Aorta (tissue), 5 donors: ENCODE results near the gene TEPSIN. TPM values are rescaled to one million over a fixed set of nuclear protein-coding genes. Genes with fewer than 3 reads are reported as not detected.

Source experiments
- ATAC-seq: fragments of 200-7000 bp; cut with Tn5 transposase; one replicate; pipeline ENCODE4 v1.9.1; 2022; ENCODE audit warnings: moderate library complexity; ENCODE audit not compliant: low FRiP score
- DNase-seq, 2 donors: peaks; one replicate each; pipeline ENCODE4 v3.0.0-alpha.2; 2020
- H3K27ac ChIP-seq, 2 donors: one replicate each; pipeline ENCODE4 v1.5.1; 2013; ENCODE audit warnings: low read length in 2 of 2, mild to moderate bottlenecking in 2 of 2, moderate library complexity in 2 of 2, control low read depth in 1 of 2, inconsistent platforms in 1 of 2, low read depth in 1 of 2
- H3K27me3 ChIP-seq, 2 donors: one replicate each; pipeline ENCODE4 v1.6.1; 2013; ENCODE audit warnings: control low read depth in 1 of 2, low read length in 1 of 2, mild to moderate bottlenecking in 1 of 2, moderate library complexity in 1 of 2; ENCODE audit not compliant: insufficient read depth in 2 of 2, control insufficient read depth in 1 of 2
- H3K36me3 ChIP-seq, 2 donors: one replicate each; pipeline ENCODE4 v1.6.1; 2013; ENCODE audit warnings: control low read depth in 1 of 2, low read length in 1 of 2, mild to moderate bottlenecking in 1 of 2; ENCODE audit not compliant: insufficient read depth in 2 of 2, control insufficient read depth in 1 of 2
- H3K4me1 ChIP-seq, 2 donors: one replicate each; pipeline ENCODE4 v1.6.1; 2013; ENCODE audit warnings: low read length in 2 of 2, control low read depth in 1 of 2, mild to moderate bottlenecking in 1 of 2, moderate library complexity in 1 of 2; ENCODE audit not compliant: insufficient read depth in 2 of 2, control insufficient read depth in 1 of 2
- H3K4me3 ChIP-seq, 2 donors: one replicate each; pipeline ENCODE4 v1.5.1; 2013; ENCODE audit warnings: low read length in 2 of 2, control low read depth in 1 of 2, mild to moderate bottlenecking in 1 of 2
- H3K9me3 ChIP-seq: one replicate; pipeline ENCODE4 v1.6.1; 2013; ENCODE audit warnings: mild to moderate bottlenecking, low read length; ENCODE audit not compliant: control insufficient read depth
- WGBS, 2 donors: extraction: QIAGEN DNeasy Blood & Tissue Kit; methylation state at CpG; one replicate each; pipeline ENCODE4 v1.1.7; 2013; 5-methylcytosine and 5-hydroxymethylcytosine counted together
- intact Hi-C, 2 donors: fragments of 100-400 bp; cut with DNase I; formaldehyde crosslinking; loops; one replicate each; pipeline versions ENCODE4 v1.14.2 to v1.15.0; 2022
- polyA plus RNA-seq, 2 donors: library from polyadenylated mRNA; stranded (reverse); fragments of 200-250 nt; gene quantifications; one replicate each; pipeline ENCODE4 v1.2.3, GENCODE V29; 2013
- total RNA-seq, 2 donors: library from RNA; stranded (reverse); fragmentation: NEBNext Ultra II Directional; extraction: Animal tissue kit (Norgen Biotek cat#: 25700); gene quantifications; one replicate each; pipeline ENCODE4 v1.2.1, GENCODE V29; 2021
- donor health status: healthy with polysubstance abuse.
- donor health status: Bipolar disorder and iron deficiency.
- donor health status: DM: no; HTN: no; CAD: no.
- donor health status: DM: no; HTN: no; CAD: no.
- donor health status: DM: yes; HTN: yes; CAD: no.

The TEPSIN gene
- total and polyA plus RNA-seq, 4 donors: 5.6 to 79.0 (median 35.0) TPM

DNA sequence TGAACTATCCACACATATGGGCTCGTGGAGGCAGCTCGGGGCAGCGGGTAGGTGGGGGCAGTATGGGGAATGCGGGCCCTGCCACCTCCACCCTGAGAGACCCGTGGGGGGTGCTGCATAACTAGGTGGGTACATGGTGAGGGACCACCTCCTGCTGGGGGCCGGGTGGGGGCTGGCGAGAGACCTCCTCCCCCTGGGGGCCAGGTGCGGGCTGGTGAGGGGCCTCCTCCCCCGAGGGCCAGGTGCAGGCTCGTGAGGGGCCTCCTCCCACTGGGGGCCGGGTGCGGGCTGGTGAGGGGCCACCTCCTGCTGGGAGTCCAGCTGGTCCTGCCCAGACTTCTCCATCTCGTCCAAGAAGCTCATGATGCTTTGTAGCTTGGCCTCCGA lies 41.5 kb downstream of the TEPSIN start:
- DNase-seq: no peak
- no peaks in the 10 kb centered on the region for H3K36me3 ChIP-seq
- intact Hi-C loops: no loop called here
- no peaks in the 10 kb centered on the region for H3K27me3 ChIP-seq
- no peaks in the 10 kb centered on the region for H3K4me1 ChIP-seq
- H3K4me3 ChIP-seq: no peak overlapping the region
- H3K9me3 ChIP-seq: no peaks in the 10 kb centered on the region
- H3K27ac ChIP-seq: no peak overlapping the region
- ATAC-seq: no peak
- 86 to 89% methylated on average over 14 of the region's 14 CpGs for WGBS, 2 donors

DNA sequence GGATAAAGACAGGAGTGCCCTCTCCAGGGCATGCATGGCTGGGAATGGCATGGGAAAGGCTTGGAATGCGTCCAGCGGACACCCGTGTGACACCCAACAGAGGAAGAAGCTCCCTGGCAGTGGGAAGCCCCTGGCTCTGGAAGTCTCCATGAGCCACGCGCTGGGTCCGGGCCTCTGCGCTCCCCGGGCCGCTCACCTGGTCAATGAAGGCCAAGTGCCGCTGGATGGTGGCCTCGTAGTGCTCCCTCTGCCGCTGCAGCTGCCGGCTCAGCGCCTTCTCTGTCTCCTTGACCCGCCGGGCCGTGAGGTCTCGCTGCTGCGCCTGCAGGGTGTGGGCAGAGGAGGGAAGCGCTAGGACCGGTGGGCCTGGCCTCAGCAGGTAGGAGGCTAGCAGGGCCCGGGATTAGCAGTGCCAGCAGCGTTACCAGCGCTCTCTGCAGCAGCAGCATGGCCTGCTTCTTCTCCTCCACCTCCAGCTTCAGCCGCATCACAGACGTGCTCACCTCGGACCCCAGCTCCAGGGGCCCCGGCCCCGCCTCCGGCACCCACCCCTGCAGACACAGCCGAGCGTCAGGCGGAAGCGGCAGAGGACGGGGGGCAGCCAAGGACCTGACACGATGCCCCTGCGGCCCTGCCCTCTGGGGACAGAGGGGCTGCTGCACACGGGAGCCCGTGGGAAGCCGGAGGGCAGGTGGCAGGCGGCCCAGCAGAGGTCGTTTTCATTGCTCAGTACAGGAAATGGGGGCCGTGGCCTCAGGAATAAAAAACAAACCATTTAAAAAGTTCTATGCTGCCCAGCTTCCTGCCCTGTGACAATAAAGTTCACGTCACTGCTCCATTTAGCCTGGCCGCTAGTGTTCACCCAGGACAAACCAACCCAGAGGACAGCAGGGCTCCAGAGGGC lies 42.1 kb downstream of the TEPSIN start:
- H3K4me3 ChIP-seq: no peak overlapping the region
- no peaks in the 10 kb centered on the region for H3K4me1 ChIP-seq
- no peaks in the 10 kb centered on the region for H3K27me3 ChIP-seq
- intact Hi-C loops: no loop called here
- DNase-seq: no peak
- H3K27ac ChIP-seq: no peak overlapping the region
- H3K36me3 ChIP-seq: no peaks in the 10 kb centered on the region
- no peak for ATAC-seq
- WGBS, 2 donors: 87 to 91% methylated on average over 45 of the region's 45 CpGs
- no peaks in the 10 kb centered on the region for H3K9me3 ChIP-seq

DNA sequence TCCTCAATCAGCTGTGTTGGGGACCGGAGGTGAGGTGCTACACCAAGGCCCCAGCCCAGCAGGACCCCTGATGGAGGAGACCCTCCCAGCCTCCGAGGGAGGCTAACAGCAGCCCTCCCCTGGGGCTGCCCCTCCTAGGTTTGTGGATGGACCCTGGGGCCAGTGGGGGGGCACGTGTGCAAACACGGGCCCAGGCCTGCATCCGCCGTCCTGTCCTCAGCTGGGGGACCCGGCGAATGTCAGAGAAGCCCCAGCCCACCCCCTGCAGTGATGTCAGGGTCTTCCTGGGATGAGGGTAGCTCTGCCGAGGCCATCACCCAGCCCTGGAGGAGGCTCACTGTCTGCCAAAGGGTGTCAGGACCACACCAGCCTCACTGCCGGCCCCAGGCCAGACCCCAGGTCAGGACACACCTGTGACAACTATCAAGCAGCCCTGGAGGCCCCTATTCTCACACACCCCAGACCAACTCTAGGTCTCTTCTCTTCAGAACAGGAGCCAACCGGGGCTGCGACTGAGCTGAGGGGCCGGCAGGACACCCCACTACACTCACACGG lies 42.8 kb downstream of the TEPSIN start:
- WGBS, 2 donors: 90 to 91% methylated on average over 12 to 14 of the region's 14 CpGs
- H3K4me1 ChIP-seq: no peaks in the 10 kb centered on the region
- intact Hi-C loops: no loop called here
- no peaks in the 10 kb centered on the region for H3K27me3 ChIP-seq
- no peak overlapping the region for H3K4me3 ChIP-seq
- ATAC-seq (no peak), DNase-seq (no peak)
- H3K27ac ChIP-seq: no peak overlapping the region
- no peaks in the 10 kb centered on the region for H3K9me3 ChIP-seq
- no peaks in the 10 kb centered on the region for H3K36me3 ChIP-seq

DNA sequence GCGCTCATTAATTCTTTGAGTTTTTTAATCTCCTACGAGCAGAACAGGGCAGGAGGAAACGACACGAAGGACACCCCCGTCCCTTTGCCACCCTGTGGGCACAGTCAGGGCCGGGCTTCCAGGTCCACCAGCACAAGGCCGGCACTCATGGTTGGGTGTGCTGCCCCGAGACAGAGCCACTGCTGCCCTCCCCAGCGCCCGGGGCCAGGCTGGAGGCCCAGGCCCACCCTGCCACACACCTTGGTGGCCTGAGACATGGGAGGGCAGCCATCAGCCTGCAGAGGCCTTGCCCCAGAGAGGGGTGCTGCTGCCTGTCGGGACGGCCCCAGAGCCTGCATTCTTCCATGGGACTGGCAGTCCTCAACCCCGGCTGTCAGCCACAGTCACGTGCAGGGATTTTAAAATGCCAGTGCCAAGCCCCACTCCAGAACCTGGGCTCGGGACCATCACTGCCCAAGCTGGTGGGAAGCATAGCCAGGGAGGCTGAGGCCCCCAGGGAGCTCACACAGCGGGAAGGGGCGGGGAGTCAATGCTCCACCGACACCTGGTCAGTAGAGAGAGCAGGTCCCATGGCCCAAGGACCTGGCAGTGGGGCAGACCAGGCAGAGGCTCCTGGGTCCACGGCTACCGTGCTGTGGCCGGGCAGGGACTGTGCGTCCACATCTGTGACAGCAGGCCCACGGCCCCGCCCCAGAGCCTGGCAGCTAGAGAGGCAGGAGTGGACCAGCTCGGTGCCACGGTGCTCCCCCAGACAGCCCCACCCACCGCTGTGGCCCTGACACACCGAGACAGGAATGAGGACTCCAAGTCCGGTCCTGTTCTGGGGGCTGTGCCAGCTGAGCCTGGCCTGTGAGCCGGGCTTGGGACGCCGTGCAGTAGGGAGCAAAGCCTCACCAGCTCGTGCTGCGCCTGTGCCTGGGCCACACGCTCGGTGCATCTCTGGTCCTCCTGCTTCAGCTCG lies 43.6 kb downstream of the TEPSIN start:
- no peaks in the 10 kb centered on the region for H3K27me3 ChIP-seq
- WGBS, 2 donors: 57 to 58% methylated on average over 37 of the region's 37 CpGs
- peak; percentile 33 for ATAC-seq
- H3K4me1 ChIP-seq: no peaks in the 10 kb centered on the region
- no peak overlapping the region for H3K4me3 ChIP-seq
- intact Hi-C loops: no loop called here
- H3K27ac ChIP-seq: no peak overlapping the region
- no peak for DNase-seq
- H3K9me3 ChIP-seq: no peaks in the 10 kb centered on the region
- no peaks in the 10 kb centered on the region for H3K36me3 ChIP-seq

DNA sequence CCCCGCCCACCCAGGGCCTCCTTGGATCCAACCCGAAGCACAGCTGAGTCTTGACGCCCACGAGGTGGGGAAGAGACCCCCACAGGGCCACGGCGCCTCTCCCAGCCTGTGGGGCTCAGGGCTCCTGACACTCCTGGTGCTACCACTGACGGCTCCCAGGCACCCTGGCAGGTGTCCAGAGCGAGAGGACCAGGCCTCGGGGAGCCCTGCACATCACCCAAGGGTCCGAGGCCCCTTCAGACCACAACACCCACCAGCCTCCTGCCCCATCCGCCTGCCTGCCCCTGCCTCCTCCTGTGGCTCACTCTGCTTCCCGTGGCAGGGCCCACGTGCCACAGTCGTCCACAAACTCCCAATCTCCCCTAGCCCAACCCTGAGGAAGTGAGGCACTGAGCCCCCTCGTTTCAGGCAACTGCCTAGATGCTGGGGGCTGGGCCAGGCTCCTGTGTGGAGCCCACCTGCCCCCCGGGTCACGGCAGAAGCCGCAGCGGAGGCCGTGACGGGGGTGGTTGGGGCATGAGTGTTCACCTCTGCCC lies 44.6 kb downstream of the TEPSIN start:
- H3K36me3 ChIP-seq: no peaks in the 10 kb centered on the region
- intact Hi-C loops: no loop called here
- ATAC-seq (no peak), DNase-seq (no peak)
- H3K27ac ChIP-seq: no peak overlapping the region
- no peaks in the 10 kb centered on the region for H3K4me1 ChIP-seq
- H3K27me3 ChIP-seq: no peaks in the 10 kb centered on the region
- WGBS, 2 donors: 93 to 95% methylated on average over 17 to 21 of the region's 21 CpGs
- no peaks in the 10 kb centered on the region for H3K9me3 ChIP-seq
- no peak overlapping the region for H3K4me3 ChIP-seq

DNA sequence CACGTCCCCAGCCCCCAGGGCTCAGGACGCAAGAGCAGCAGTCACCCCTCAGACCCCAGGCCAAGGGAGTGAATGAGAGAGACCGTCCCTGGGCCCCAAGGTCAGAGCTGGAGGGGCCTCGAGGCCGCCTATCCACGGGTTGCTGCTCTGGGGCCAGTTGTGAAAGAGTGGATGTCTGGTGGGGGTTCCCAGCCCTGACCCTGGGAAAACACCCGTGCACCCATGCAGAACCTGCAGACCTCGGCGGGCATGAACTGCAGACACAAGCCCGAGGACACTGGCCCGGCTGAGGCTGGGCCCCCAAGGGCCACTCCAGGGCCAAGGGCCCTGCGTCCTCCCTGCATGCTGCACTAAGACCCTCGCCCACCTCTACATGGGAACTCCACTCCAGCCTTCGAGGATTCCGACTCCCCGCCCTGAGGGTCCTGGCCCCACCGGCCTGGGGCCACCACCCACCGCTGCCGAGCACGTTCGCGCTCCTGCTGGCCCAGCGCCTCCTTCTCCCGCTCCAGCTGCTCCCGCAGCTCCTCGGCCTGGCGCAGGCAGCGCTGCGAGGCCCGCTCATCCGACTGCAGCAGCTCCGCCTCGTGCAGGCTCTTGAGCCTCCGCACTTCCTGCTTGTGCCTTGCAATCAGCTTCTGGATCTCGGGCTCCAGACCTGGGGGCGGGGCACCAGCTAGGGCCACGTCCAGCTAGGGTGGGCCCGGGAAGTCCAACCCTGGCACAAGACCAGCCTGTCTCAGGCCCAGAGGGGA lies 45.2 kb downstream of the TEPSIN start:
- 92 to 94% methylated on average over 37 to 38 of the region's 38 CpGs for WGBS, 2 donors

DNA sequence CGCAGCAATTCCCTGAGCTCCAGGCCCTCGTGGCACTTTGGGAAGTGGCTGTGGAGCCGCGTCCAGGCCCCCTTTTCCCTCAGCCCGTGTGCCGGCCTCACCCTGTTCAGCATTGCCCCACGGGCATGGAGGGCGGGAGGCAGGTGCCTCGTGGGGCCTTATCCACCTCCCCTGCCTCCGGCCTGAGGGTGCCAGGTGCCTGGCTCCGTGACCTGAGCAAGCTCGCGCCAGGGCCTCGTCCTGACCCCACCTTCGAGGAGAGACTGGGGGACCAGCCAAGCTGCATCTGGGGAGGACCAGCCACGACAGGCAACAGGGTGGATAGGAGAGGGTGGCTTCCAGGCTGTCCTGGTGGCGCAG lies 45.8 kb downstream of the TEPSIN start:
- no peak for ATAC-seq
- H3K9me3 ChIP-seq: no peaks in the 10 kb centered on the region
- WGBS, 2 donors: 91 to 94% methylated on average over 17 of the region's 17 CpGs
- H3K27ac ChIP-seq: no peak overlapping the region
- H3K4me3 ChIP-seq: no peak overlapping the region
- no peaks in the 10 kb centered on the region for H3K27me3 ChIP-seq
- no peaks in the 10 kb centered on the region for H3K36me3 ChIP-seq
- intact Hi-C loops: no loop called here
- no peak for DNase-seq
- H3K4me1 ChIP-seq: no peaks in the 10 kb centered on the region

More for the DNA sequence above, 45.2 kb downstream of the TEPSIN start:
- no peak overlapping the region for H3K4me3 ChIP-seq
- ATAC-seq (no peak), DNase-seq (no peak)
- H3K27ac ChIP-seq: no peak overlapping the region
- intact Hi-C loops: no loop called here
- H3K4me1 ChIP-seq: no peaks in the 10 kb centered on the region
- H3K27me3 ChIP-seq: no peaks in the 10 kb centered on the region
- H3K36me3 ChIP-seq: no peaks in the 10 kb centered on the region
- no peaks in the 10 kb centered on the region for H3K9me3 ChIP-seq
